ENCODE results near the gene USP2. TPM values are rescaled to one million over a fixed set of nuclear protein-coding genes. Genes with fewer than 3 reads are reported as not detected.
A peak's percentile ranks its signal among the peaks of the same experiment; 100 is the strongest.

The USP2 gene
- total and polyA plus RNA-seq, 2 donors (not counting 1 experiment from before 2014, with no cell fraction given): 0.66 to 2.3 TPM

DNA sequence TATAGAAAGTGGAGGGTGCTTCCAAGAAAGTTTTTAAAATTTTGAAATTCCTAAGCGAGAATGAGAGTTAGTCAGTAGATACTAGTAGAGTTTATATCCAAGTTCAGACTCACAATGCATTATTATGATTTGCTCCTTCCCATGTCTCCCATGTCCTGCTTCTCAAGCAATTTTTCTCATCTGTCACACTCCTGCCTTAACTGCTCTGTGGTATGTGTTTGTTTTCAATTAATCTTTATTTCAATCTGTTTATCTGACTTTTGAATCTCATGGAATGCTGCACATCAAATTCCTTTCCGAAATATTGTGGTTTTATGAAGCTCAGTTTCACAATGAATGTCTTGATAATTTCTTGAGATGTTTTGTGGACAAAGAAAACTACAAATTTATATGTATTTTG lies 23.4 kb upstream of the USP2 start:
- H3K4me3 ChIP-seq (replicated peaks in 1 of 4; ENCODE audit: control extremely low read depth in 1 of 4, insufficient read depth in 1 of 4, low read depth in 3 of 4, low read length in 4 of 4): no peak overlapping the region
- H3K79me2 ChIP-seq (ENCODE audit: control insufficient read depth, insufficient read depth, low read length): no peaks in the 10 kb centered on the region
- peaks cover 6% of the 10 kb centered on the region for H3K27me3 ChIP-seq (ENCODE audit: control insufficient read depth, insufficient read depth, low read length)
- no peaks in the 10 kb centered on the region for H4K20me1 ChIP-seq (ENCODE audit: control insufficient read depth, extremely low read depth, insufficient read depth, low read length)
- H2AFZ ChIP-seq (ENCODE audit: low read length): no peak overlapping the region
- DNase-seq (ENCODE audit: low read depth in 2 of 2): peak in 1 of 2 donors; percentile 44
- no peaks in the 10 kb centered on the region for H3K4me1 ChIP-seq (ENCODE audit: control insufficient read depth, extremely low read depth, insufficient read depth, low read length)
- no peak overlapping the region for H3K9ac ChIP-seq (ENCODE audit: insufficient read depth, low read length)
- peaks cover 2% of the 10 kb centered on the region for H3K9me3 ChIP-seq (ENCODE audit: control insufficient read depth, insufficient read depth, low read depth, low read length)
- no peak for TF ChIP-seq CTCF (conservative IDR thresholded peaks at IDR 0.05 in 1 of 2, IDR thresholded peaks at IDR 0.05 in 1 of 2; ENCODE audit: low read depth in 1 of 2, low read length in 2 of 2)
- no peak for TF ChIP-seq EZH2 (IDR thresholded peaks at IDR 0.05; ENCODE audit: low read length, missing control alignments)
- H3K27ac ChIP-seq (ENCODE audit: insufficient read depth, low read length): no peak overlapping the region
- no peak overlapping the region for H3K4me2 ChIP-seq (ENCODE audit: extremely low read depth, insufficient read depth, low read length)
- H3K36me3 ChIP-seq (ENCODE audit: control insufficient read depth, insufficient read depth, low read length): no peaks in the 10 kb centered on the region

GRCh38 chr11:119403021-119403420 lies 21.5 kb upstream of the USP2 start:
- Histone ChIP-seq H3K36me3 (ENCODE audit: control insufficient read depth, insufficient read depth, low read length) (no peaks in the 10 kb centered on the region), H3K79me2 (ENCODE audit: control insufficient read depth, insufficient read depth, low read length) (no peaks in the 10 kb centered on the region), H3K9me3 (ENCODE audit: control insufficient read depth, insufficient read depth, low read depth, low read length) (peaks cover 2% of the 10 kb centered on the region), H3K27ac (ENCODE audit: insufficient read depth, low read length) (no peak overlapping the region), H3K27me3 (ENCODE audit: control insufficient read depth, insufficient read depth, low read length) (peaks cover 6% of the 10 kb centered on the region), H3K4me2 (ENCODE audit: extremely low read depth, insufficient read depth, low read length) (no peak overlapping the region), H3K4me3 (replicated peaks in 1 of 4; ENCODE audit: control extremely low read depth in 1 of 4, insufficient read depth in 1 of 4, low read depth in 3 of 4, low read length in 4 of 4) (no peak overlapping the region), H2AFZ (ENCODE audit: low read length) (no peak overlapping the region), H4K20me1 (ENCODE audit: control insufficient read depth, extremely low read depth, insufficient read depth, low read length) (no peaks in the 10 kb centered on the region), H3K4me1 (ENCODE audit: control insufficient read depth, extremely low read depth, insufficient read depth, low read length) (no peaks in the 10 kb centered on the region), H3K9ac (ENCODE audit: insufficient read depth, low read length) (no peak overlapping the region)
- peak in 1 of 2 donors; percentile 23 for DNase-seq (ENCODE audit: low read depth in 2 of 2)
- TF ChIP-seq EZH2 (IDR thresholded peaks at IDR 0.05; ENCODE audit: low read length, missing control alignments): no peak
- TF ChIP-seq CTCF (conservative IDR thresholded peaks at IDR 0.05 in 1 of 2, IDR thresholded peaks at IDR 0.05 in 1 of 2; ENCODE audit: low read depth in 1 of 2, low read length in 2 of 2): no peak

- no peak overlapping the region for H3K4me2 ChIP-seq (ENCODE audit: extremely low read depth, insufficient read depth, low read length)
- no peaks in the 10 kb centered on the region for H4K20me1 ChIP-seq (ENCODE audit: control insufficient read depth, extremely low read depth, insufficient read depth, low read length)
- H3K9ac ChIP-seq (ENCODE audit: insufficient read depth, low read length): no peak overlapping the region
- no peak for DNase-seq (ENCODE audit: low read depth in 2 of 2)
- H2AFZ ChIP-seq (ENCODE audit: low read length): no peak overlapping the region
- no peaks in the 10 kb centered on the region for H3K36me3 ChIP-seq (ENCODE audit: control insufficient read depth, insufficient read depth, low read length)
- H3K27me3 ChIP-seq (ENCODE audit: control insufficient read depth, insufficient read depth, low read length): peaks cover 6% of the 10 kb centered on the region
- H3K9me3 ChIP-seq (ENCODE audit: control insufficient read depth, insufficient read depth, low read depth, low read length): peaks cover 2% of the 10 kb centered on the region
- no peaks in the 10 kb centered on the region for H3K4me1 ChIP-seq (ENCODE audit: control insufficient read depth, extremely low read depth, insufficient read depth, low read length)
- H3K79me2 ChIP-seq (ENCODE audit: control insufficient read depth, insufficient read depth, low read length): no peaks in the 10 kb centered on the region
- H3K4me3 ChIP-seq (replicated peaks in 1 of 4; ENCODE audit: control extremely low read depth in 1 of 4, insufficient read depth in 1 of 4, low read depth in 3 of 4, low read length in 4 of 4): no peak overlapping the region
- no peak overlapping the region for H3K27ac ChIP-seq (ENCODE audit: insufficient read depth, low read length)
- TF ChIP-seq CTCF (conservative IDR thresholded peaks at IDR 0.05 in 1 of 2, IDR thresholded peaks at IDR 0.05 in 1 of 2; ENCODE audit: low read depth in 1 of 2, low read length in 2 of 2) (no peak), EZH2 (IDR thresholded peaks at IDR 0.05; ENCODE audit: low read length, missing control alignments) (no peak)
Measured at GRCh38 chr11:119402470-119402869, 21.0 kb upstream of the USP2 start.
